ENCODE measurements around the gene RHEX.
"Not testable (repeated sequence)": the region's sequence is repeated elsewhere in the genome, so short reads cannot be mapped to it uniquely, and the experiment has no call there.

The RHEX gene

GRCh38 chr1:206049919-206050600, 2.9 kb upstream of the RHEX start:
- no peak for TF ChIP-seq CTCF (IDR thresholded peaks at IDR 0.05; ENCODE audit: control insufficient read depth, insufficient read depth, low read depth, low read length, missing control alignments)
- no peak for DNase-seq (ENCODE audit: low read depth)
- H3K4me3 ChIP-seq (ENCODE audit: control insufficient read depth, low read depth, low read length), result no peak overlapping the region

GRCh38 chr1:206050655-206051235, 2.2 kb upstream of the RHEX start:
- no peak overlapping the region for H3K4me3 ChIP-seq (ENCODE audit: control insufficient read depth, low read depth, low read length)
- DNase-seq (ENCODE audit: low read depth), result no peak
- no peak for TF ChIP-seq CTCF (IDR thresholded peaks at IDR 0.05; ENCODE audit: control insufficient read depth, insufficient read depth, low read depth, low read length, missing control alignments)

- DNase-seq (ENCODE audit: low read depth); H3K4me3 ChIP-seq (ENCODE audit: control insufficient read depth, low read depth, low read length): not testable (repeated sequence)
Measured at GRCh38 chr1:206052231-206052865, 625 bp upstream of the RHEX start.

- H3K4me3 ChIP-seq (ENCODE audit: control insufficient read depth, low read depth, low read length); DNase-seq (ENCODE audit: low read depth): not testable (repeated sequence)
Measured at GRCh38 chr1:206053616-206054015, 643 bp downstream of the RHEX start.

GRCh38 chr1:206055069-206055625, 2.2 kb downstream of the RHEX start:
- DNase-seq (ENCODE audit: low read depth), result not testable (repeated sequence)

GRCh38 chr1:206055639-206056323, 2.8 kb downstream of the RHEX start:
- DNase-seq (ENCODE audit: low read depth); H3K4me3 ChIP-seq (ENCODE audit: control insufficient read depth, low read depth, low read length): not testable (repeated sequence)

More at GRCh38 chr1:206055069-206055625, 2.2 kb downstream of the RHEX start:
- H3K4me3 ChIP-seq (ENCODE audit: control insufficient read depth, low read depth, low read length), result not testable (repeated sequence)

GRCh38 chr1:206058289-206058926, 5.4 kb downstream of the RHEX start:
- not testable (repeated sequence) for H3K4me3 ChIP-seq (ENCODE audit: control insufficient read depth, low read depth, low read length); DNase-seq (ENCODE audit: low read depth)

- DNase-seq (ENCODE audit: low read depth), result no peak
- no peak overlapping the region for H3K4me3 ChIP-seq (ENCODE audit: control insufficient read depth, low read depth, low read length)
- no peak for TF ChIP-seq CTCF (IDR thresholded peaks at IDR 0.05; ENCODE audit: control insufficient read depth, insufficient read depth, low read depth, low read length, missing control alignments)
Measured at GRCh38 chr1:206058927-206059292, 5.9 kb downstream of the RHEX start.

- no peak for DNase-seq (ENCODE audit: low read depth)
- TF ChIP-seq CTCF (IDR thresholded peaks at IDR 0.05; ENCODE audit: control insufficient read depth, insufficient read depth, low read depth, low read length, missing control alignments), result no peak
Measured at GRCh38 chr1:206059355-206059915, 6.5 kb downstream of the RHEX start.

More at GRCh38 chr1:206059355-206059915, 6.5 kb downstream of the RHEX start:
- H3K4me3 ChIP-seq (ENCODE audit: control insufficient read depth, low read depth, low read length), result no peak overlapping the region
